ENCODE measurements around the gene SLC22A31.
A peak's percentile ranks its signal among the peaks of the same experiment; 100 is the strongest.
"Not testable (repeated sequence)": the region's sequence is repeated elsewhere in the genome, so short reads cannot be mapped to it uniquely, and the experiment has no call there.

The SLC22A31 gene

DNA sequence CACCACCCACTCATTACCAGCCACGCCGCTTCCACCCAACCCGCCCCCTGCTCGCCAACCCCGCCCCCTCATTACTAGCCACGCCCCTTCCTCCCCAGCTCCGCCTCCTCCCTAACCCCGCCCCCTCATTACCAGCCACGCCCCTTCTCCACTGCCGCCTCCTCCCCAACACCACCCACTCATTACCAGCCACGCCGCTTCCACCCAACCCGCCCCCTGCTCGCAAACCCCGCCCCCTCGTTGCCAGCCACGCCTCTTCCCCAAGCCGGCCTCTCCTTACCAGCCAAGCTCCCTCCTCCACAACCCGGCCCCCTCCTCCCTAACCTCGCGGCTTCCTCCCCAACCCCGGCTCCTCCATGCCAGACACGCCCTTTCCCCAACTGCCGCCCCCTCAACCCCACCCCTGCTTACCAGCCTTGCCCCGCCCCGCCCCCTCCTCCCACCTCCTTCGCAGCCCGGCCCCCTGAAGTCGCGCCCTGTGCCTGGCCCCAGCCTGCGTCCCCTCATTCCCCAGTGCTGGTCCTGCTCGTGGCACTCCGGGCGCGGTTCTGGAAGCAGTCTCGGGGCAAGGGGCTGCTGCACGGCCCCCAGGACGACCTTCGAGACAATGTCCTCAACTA, 7.3 kb downstream of the SLC22A31 start:
- peak; percentile 88 for DNase-seq

DNA sequence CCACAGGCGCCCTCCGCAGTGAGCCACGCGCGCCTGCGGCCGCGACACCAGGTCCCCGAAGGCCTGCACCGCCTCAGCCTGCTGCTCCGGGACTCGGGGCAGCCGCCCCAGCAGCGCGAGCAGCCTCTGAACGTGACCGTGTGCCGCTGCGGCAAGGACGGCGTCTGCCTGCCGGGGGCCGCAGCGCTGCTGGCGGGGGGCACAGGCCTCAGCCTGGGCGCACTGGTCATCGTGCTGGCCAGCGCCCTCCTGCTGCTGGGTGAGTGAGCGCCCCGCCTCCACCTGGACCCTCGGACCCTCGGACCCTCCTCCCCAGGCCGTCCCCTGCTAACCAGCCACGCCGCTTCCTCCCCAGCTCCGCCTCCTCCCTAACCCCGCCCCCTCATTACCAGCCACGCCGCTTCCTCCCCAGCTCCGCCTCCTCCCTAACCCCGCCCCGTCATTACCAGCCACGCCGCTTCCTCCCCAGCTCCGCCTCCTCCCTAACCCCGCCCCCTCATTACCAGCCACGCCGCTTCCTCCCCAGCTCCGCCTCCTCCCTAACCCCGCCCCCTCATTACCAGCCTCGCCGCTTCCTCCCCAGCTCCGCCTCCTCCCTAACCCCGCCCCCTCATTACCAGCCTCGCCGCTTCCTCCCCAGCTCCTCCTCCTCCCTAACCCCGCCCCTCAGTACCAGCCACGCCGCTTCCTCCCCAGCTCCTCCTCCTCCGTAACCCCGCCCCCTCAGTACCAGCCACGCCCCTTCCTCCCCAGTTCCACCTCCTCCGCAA, 8.0 kb downstream of the SLC22A31 start:
- DNase-seq, result not testable (repeated sequence)

DNA sequence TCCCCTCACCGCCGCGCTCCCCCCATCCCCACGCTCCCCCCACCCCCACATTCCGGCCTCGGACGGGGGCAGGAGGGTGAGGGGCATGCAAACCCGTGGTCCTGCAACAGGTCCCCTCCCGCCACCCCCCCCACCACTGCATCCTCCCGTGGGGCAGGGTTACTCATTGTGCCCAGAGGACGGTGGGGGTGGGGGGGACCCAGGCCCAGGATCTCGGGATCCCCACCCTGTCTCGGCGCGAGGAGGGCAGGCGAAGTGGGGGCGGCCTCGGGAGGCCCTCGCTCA, 8.5 kb downstream of the SLC22A31 start:
- no peak for DNase-seq

- no peak for DNase-seq
Observed at GRCh38 chr16:89191033-89191900, 9.1 kb downstream of the SLC22A31 start.

DNA sequence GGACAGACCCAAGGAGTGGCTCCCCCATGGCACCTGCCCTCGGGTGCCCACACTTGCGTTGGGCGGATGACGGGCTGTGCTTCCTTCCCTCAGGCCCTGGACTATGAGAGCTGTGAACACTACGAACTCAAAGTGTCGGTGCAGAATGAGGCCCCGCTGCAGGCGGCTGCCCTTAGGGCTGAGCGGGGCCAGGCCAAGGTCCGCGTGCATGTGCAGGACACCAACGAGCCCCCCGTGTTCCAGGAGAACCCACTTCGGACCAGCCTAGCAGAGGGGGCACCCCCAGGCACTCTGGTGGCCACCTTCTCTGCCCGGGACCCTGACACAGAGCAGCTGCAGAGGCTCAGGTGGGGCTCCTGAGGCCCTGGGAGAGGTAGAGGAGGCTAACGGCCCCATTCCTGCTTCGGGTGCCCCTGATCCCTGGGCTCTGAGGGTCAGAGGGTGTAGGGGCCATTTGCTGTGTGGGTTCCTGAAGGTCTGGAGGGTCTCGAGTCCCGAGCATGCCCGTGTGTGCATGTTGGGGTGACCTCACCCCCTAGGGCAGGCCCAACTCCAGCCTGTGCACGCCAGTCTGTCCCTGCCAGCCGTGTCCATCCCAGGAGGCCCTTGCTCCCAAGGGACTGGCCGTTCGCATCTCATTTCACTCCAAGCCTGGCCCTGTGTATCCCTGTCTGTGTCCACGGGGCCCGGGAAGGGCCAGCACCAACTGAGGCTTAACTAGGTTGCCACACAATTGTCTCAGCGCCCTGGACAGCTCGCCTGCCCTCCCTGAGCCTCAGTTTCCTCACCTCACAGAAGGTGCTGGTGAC, 10.0 kb downstream of the SLC22A31 start:
- no peak for DNase-seq

GRCh38 chr16:89189358-89190025, 10.8 kb downstream of the SLC22A31 start:
- no peak for DNase-seq

GRCh38 chr16:89188471-89189357, 11.6 kb downstream of the SLC22A31 start:
- not testable (repeated sequence) for DNase-seq

GRCh38 chr16:89187770-89188392, 12.5 kb downstream of the SLC22A31 start:
- DNase-seq, result no peak

- DNase-seq, result peak; percentile 71
Observed at GRCh38 chr16:89187032-89187769, 13.1 kb downstream of the SLC22A31 start.

- DNase-seq, result not testable (repeated sequence)
Observed at GRCh38 chr16:89186593-89187031, 13.7 kb downstream of the SLC22A31 start.

DNA sequence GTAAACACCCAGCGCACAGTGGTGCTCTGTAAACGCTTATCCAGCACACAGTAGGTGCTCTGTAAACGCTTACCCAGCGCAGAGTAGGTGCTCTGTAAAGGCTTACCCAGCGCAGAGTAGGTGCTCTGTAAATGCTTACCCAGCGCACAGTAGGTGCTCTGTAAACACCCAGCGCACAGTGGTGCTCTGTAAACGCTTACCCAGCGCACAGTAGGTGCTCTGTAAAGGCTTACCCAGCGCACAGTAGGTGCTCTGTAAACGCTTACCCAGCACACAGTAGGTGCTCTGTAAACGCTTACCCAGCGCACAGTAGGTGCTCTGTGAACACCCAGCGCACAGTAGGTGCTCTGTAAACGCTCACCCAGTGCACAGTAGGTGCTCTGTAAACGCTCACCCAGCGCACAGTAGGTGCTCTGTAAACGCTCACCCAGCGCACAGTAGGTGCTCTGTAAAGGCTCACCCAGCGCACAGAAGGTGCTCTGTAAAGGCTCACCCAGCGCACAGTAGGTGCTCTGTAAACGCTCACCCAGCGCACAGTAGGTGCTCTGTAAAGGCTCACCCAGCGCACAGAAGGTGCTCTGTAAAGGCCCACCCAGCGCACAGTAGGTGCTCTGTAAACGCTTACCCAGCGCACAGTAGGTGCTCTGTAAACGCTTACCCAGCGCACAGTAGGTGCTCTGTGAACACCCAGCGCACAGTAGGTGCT, 14.3 kb downstream of the SLC22A31 start:
- not testable (repeated sequence) for DNase-seq

DNA sequence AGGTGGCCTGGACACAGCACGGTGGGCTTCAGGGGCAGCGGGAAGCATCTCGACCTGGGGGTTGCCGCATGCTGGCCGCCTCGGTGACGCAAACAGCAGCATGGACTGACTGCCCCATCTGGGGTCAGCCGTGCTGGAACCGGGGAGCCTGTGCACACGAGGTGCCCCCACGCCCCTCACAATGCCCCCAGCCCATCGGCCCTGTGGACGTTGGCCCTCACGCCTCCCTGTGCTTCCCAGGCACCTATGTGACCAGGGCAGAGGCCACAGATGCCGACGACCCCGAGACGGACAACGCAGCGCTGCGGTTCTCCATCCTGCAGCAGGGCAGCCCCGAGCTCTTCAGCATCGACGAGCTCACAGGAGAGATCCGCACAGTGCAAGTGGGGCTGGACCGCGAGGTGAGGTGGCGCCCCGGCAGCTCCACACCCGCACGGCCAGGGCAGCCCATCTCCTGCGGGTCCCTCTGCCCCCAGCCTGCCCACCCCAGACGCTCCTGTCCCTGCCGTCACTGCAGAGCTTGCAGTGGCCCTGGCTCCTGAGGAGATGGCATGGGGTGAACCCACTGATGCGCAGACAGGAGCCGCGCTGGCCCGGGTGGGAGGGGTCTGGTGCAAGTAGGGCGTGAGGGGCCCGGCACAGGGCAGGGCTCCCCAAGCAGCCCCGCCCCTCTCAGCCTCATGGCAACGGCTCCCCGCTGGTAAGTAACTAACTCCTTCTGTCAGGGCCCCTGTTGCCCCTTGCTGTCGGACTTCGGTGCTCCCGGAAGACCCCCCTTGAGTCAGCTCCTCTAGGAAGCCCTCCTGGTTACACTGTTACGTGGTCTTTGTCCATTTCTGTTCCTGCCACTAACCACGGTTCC, 15.2 kb downstream of the SLC22A31 start:
- DNase-seq, result no peak

GRCh38 chr16:89184677-89184932, 15.7 kb downstream of the SLC22A31 start:
- no peak for DNase-seq

GRCh38 chr16:89183975-89184676, 16.2 kb downstream of the SLC22A31 start:
- no peak for DNase-seq

- DNase-seq, result no peak
Observed at GRCh38 chr16:89183463-89183862, 16.9 kb downstream of the SLC22A31 start.

DNA sequence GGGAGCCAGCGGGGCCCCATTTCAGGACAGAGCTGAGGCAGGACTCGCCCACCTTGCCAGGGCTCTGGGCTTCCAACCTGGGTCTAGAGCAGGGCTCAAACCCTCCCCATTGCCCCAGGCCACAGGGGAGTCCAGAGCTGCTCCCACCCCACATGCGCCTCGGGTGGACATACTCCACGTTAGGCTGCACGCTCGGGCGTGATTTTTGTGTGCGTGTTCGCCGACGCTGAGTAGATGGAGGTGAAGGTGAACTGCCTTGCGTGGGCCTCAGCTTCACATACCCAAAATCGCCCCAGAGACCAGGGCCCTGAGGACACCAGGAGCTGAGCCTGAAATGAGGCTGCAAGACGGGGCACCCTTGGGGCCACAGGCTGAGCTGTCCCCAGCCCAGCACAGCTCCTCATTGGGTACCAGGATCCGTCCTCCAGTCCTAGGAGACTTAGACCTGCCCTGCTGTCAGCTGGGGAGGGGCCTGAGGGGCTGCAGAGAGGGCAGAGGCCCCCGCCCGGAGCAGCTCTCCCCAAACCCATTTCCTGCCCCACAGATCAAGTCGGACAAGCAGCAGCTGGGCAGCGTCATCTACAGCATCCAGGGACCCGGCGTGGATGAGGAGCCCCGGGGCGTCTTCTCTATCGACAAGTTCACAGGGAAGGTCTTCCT, 20.6 kb downstream of the SLC22A31 start:
- DNase-seq, result no peak

- DNase-seq, result no peak
Observed at GRCh38 chr16:89179148-89179484, 21.2 kb downstream of the SLC22A31 start.
